Measurements from ENCODE around the gene SLC1A2.

GRCh38 chr11:35259529-35259928, 159.8 kb downstream of the SLC1A2 start:
- TF ChIP-seq POLR2A (IDR thresholded peaks at IDR 0.05) (no peak), CTCF (IDR thresholded peaks at IDR 0.05) (no peak)

Data from lower leg skin (tissue), 3 donors.